Liver (tissue), 9 donors: Measurements from ENCODE around the gene GATC. TPM values are rescaled to one million over a fixed set of nuclear protein-coding genes. Genes with fewer than 3 reads are reported as not detected.

Experiments
- DNase-seq: peaks from one replicate; pipeline ENCODE4 v3.0.0-alpha.2; 2017; ENCODE audit warnings: low spot score
- H3K27ac ChIP-seq, 2 donors: one replicate each; pipeline ENCODE4 v1.7.0; 2013; ENCODE audit warnings: inconsistent platforms in 2 of 2, low read length in 2 of 2, control low read depth in 1 of 2, low read depth in 1 of 2, mild to moderate bottlenecking in 1 of 2
- H3K27me3 ChIP-seq, 4 donors: one replicate each; pipeline versions ENCODE4 v1.6.1 to v1.7.0; 2013; ENCODE audit warnings: low read length in 3 of 4, inconsistent platforms in 1 of 4, mild to moderate bottlenecking in 1 of 4, moderate library complexity in 1 of 4; ENCODE audit not compliant: control insufficient read depth in 4 of 4, insufficient read depth in 4 of 4
- H3K36me3 ChIP-seq, 4 donors: one replicate each; pipeline versions ENCODE4 v1.6.1 to v1.7.0; 2013; ENCODE audit warnings: low read length in 3 of 4, mild to moderate bottlenecking in 3 of 4, low read depth in 1 of 4, moderate library complexity in 1 of 4; ENCODE audit not compliant: control insufficient read depth in 4 of 4, insufficient read depth in 3 of 4
- H3K4me1 ChIP-seq, 4 donors: one replicate each; pipeline versions ENCODE4 v1.6.1 to v1.7.0; 2013; ENCODE audit warnings: low read length in 3 of 4, mild to moderate bottlenecking in 3 of 4, moderate library complexity in 1 of 4; ENCODE audit not compliant: control insufficient read depth in 4 of 4, insufficient read depth in 4 of 4
- H3K4me3 ChIP-seq, 3 donors: one replicate each; pipeline versions ENCODE4 v1.6.1 to v1.7.0; 2013; ENCODE audit warnings: low read length in 3 of 3, control low read depth in 1 of 3, low read depth in 1 of 3, mild to moderate bottlenecking in 1 of 3
- H3K9ac ChIP-seq, 2 donors: one replicate each; pipeline ENCODE4 v1.7.0; 2013; ENCODE audit warnings: low read length in 2 of 2, mild to moderate bottlenecking in 2 of 2, moderate library complexity in 2 of 2, control low read depth in 1 of 2, low read depth in 1 of 2
- H3K9me3 ChIP-seq, 4 donors: one replicate each; pipeline versions ENCODE4 v1.6.1 to v1.7.0; 2013; ENCODE audit warnings: low read length in 3 of 4; ENCODE audit not compliant: control insufficient read depth in 4 of 4
- ATF3 ChIP-seq: IDR thresholded peaks from 2 replicates; pipeline ENCODE4 v1.6.1; 2016; ENCODE audit warnings: antibody characterized with exemption
- CTCF ChIP-seq: fragments of 150-350 bp; IDR thresholded peaks from 2 replicates; pipeline ENCODE4 v1.5.1; 2017; ENCODE audit warnings: improper control_type of control experiment, low read depth, low read length; ENCODE audit not compliant: missing input control
- EGR1 ChIP-seq, 2 donors: IDR thresholded peaks; 2 replicates each; pipeline ENCODE4 v1.6.1; 2016 to 2018; ENCODE audit warnings: antibody characterized with exemption in 2 of 2, low read depth in 2 of 2
- GABPA ChIP-seq, 2 donors: IDR thresholded peaks in 1 of 2; conservative IDR thresholded peaks in 1 of 2; 2 replicates each; pipeline ENCODE4 v1.6.1; 2016; ENCODE audit warnings: antibody characterized with exemption in 2 of 2, mild to moderate bottlenecking in 1 of 2, moderate library complexity in 1 of 2
- HNF4A ChIP-seq, 2 donors: conservative IDR thresholded peaks; 2 replicates each; pipeline ENCODE4 v1.6.1; 2016; ENCODE audit warnings: antibody characterized with exemption in 2 of 2, mild to moderate bottlenecking in 2 of 2
- RAD21 ChIP-seq, 2 donors: IDR thresholded peaks; 2 replicates each; pipeline ENCODE4 v1.6.1; 2016; ENCODE audit warnings: antibody characterized with exemption in 2 of 2, mild to moderate bottlenecking in 2 of 2
- SP1 ChIP-seq: IDR thresholded peaks from 2 replicates; pipeline ENCODE4 v1.6.1; 2018; ENCODE audit warnings: antibody characterized with exemption, mild to moderate bottlenecking
- YY1 ChIP-seq: IDR thresholded peaks from 2 replicates; pipeline ENCODE4 v1.6.1; 2016; ENCODE audit warnings: antibody characterized with exemption, mild to moderate bottlenecking
- ZBTB33 ChIP-seq: IDR thresholded peaks from 2 replicates; pipeline ENCODE4 v1.6.1; 2016; ENCODE audit warnings: antibody characterized with exemption
- WGBS: extraction: QIAGEN DNeasy Blood & Tissue Kit; methylation state at CpG from one replicate; pipeline ENCODE4 v1.1.7; 2013; 5-methylcytosine and 5-hydroxymethylcytosine counted together
- polyA plus RNA-seq, 2 donors: library from polyadenylated mRNA; stranded (reverse) in 1 of 2; unstranded in 1 of 2; fragments of 200-250 nt in 1 of 2; fragments of >200 nt in 1 of 2; fragmentation: Nextera tagmentation in 1 of 2; extraction: Ambion mirVana in 1 of 2; gene quantifications; one replicate each; pipeline versions ENCODE4 v1.2.1 to v1.2.3, GENCODE V29; 2013 to 2015
- total RNA-seq, 2 donors: library from RNA; depleted of rRNA; stranded (reverse); fragments of >200 nt; gene quantifications; one replicate each; pipeline ENCODE4 v1.2.3, GENCODE V29; 2014
- donor health status: healthy.
- donor health status: healthy.
- donor health status: healthy.
- donor health status: healthy.
- donor health status: healthy.

The GATC gene
- total and polyA plus RNA-seq, 4 donors: 8.9 to 15.5 (median 13.3) TPM

DNA sequence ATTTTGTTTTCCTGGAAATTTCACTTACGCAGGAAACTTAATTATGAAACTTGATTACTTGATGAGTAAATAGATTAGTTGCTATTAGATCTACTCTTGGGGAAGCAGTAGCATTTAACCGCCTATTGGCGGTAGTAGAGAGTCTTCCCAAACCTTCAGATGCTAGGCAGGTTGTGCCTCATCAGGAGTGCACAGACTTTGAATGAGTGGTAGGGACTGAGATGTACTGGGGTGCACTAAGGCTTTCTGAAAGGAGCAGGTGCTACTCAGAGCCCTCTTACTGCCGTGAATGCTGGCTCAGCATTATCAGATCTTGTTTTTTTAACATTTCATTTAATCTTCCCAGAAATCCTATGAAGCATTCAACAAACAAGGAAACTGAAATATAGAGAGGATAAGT, 7.7 kb downstream of the GATC start:
- H3K9ac ChIP-seq: no peak overlapping the region
- no peak for DNase-seq
- no peaks in the 10 kb centered on the region for H3K9me3 ChIP-seq
- H3K27ac ChIP-seq: no peak overlapping the region
- no peak overlapping the region for H3K4me3 ChIP-seq
- H3K27me3 ChIP-seq: no peaks in the 10 kb centered on the region
- H3K4me1 ChIP-seq: peaks cover 0 to 19% (median 10%) of the 10 kb centered on the region in 4 donors
- 84% methylated on average over 4 of the region's 4 CpGs for WGBS
- TF ChIP-seq ZBTB33 (no peak), CTCF (peak; percentile 34), RAD21 (IDR thresholded peaks at IDR 0.05) (peak; percentile 11 to 41)
- peaks cover 7 to 28% (median 21%) of the 10 kb centered on the region in 4 donors for H3K36me3 ChIP-seq

DNA sequence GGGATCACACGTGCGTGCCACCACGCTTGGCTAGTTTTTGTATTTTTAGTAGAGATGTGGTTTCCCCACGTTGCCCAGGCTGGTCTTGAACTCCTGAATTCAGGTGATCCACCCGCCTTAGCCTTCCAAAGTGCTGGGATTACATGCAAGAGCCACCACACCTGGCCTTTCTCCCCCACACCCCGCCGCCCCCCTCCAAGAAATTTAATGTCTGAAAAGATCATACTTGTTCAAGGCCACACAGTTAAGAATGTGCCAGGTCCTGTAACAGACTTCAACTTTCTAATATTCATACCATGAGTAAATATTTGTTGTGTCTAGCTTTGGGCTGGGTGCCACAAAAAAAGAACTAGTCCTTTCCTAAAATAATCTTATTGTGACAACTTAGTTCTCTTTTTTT, 9.1 kb downstream of the GATC start:
- 96% methylated on average over 7 of the region's 7 CpGs for WGBS
- H3K27ac ChIP-seq: no peak overlapping the region
- peaks cover 0 to 19% (median 10%) of the 10 kb centered on the region in 4 donors for H3K4me1 ChIP-seq
- no peak for TF ChIP-seq GABPA (IDR thresholded peaks at IDR 0.05 in 1 of 2, conservative IDR thresholded peaks at IDR 0.05 in 1 of 2)
- no peak for TF ChIP-seq SP1
- no peak for TF ChIP-seq ATF3
- no peak for TF ChIP-seq YY1
- DNase-seq: no peak
- no peak overlapping the region for H3K4me3 ChIP-seq
- no peaks in the 10 kb centered on the region for H3K9me3 ChIP-seq
- H3K36me3 ChIP-seq: peaks cover 11 to 38% (median 31%) of the 10 kb centered on the region in 4 donors
- no peaks in the 10 kb centered on the region for H3K27me3 ChIP-seq
- H3K9ac ChIP-seq: no peak overlapping the region

GRCh38 chr12:120457133-120457532, 10.9 kb downstream of the GATC start:
- Histone ChIP-seq H3K27ac (no peak overlapping the region), H3K9ac (no peak overlapping the region), H3K9me3 (no peaks in the 10 kb centered on the region), H3K4me1 (peaks cover 0 to 18% (median 10%) of the 10 kb centered on the region in 4 donors), H3K27me3 (no peaks in the 10 kb centered on the region), H3K4me3 (no peak overlapping the region), H3K36me3 (peaks cover 12 to 52% (median 42%) of the 10 kb centered on the region in 4 donors)
- TF ChIP-seq RAD21 (IDR thresholded peaks at IDR 0.05) (peak in 1 of 2 donors; percentile 20), HNF4A (conservative IDR thresholded peaks at IDR 0.05) (no peak), EGR1 (IDR thresholded peaks at IDR 0.05; ENCODE audit: low read depth in 2 of 2) (no peak)
- no peak for DNase-seq
- 88% methylated on average over 6 of the region's 6 CpGs for WGBS
